C4-2B (cell line): ENCODE data around the gene SFMBT2.
"Not testable (repeated sequence)": the region's sequence is repeated elsewhere in the genome, so short reads cannot be mapped to it uniquely, and the experiment has no call there.

Experiments used
- H3K27ac ChIP-seq: fragments of 450-650 bp; 2 replicates; pipeline ENCODE4 v1.5.1; 2017
- CTCF ChIP-seq: fragments of 450-650 bp; conservative IDR thresholded peaks from 2 replicates; pipeline ENCODE4 v1.5.1; 2017; ENCODE audit warnings: mild to moderate bottlenecking
- ZFX ChIP-seq: fragments of 450-650 bp; IDR thresholded peaks from 2 replicates; pipeline ENCODE4 v1.6.1; 2017

The SFMBT2 gene

GRCh38 chr10:7314170-7314569, 96.7 kb downstream of the SFMBT2 start:
- TF ChIP-seq CTCF (no peak), ZFX (no peak)
- no peak overlapping the region for H3K27ac ChIP-seq

GRCh38 chr10:7312488-7312857, 98.4 kb downstream of the SFMBT2 start:
- TF ChIP-seq CTCF (no peak), ZFX (no peak)
- no peak overlapping the region for H3K27ac ChIP-seq

GRCh38 chr10:7311850-7312487, 98.9 kb downstream of the SFMBT2 start:
- H3K27ac ChIP-seq = not testable (repeated sequence)

GRCh38 chr10:7311218-7311849, 99.5 kb downstream of the SFMBT2 start:
- H3K27ac ChIP-seq = no peak overlapping the region
- TF ChIP-seq CTCF (no peak), ZFX (no peak)

- TF ChIP-seq ZFX (no peak), CTCF (no peak)
- no peak overlapping the region for H3K27ac ChIP-seq
Measured at GRCh38 chr10:7310076-7310475, 100.8 kb downstream of the SFMBT2 start.

- no peak for TF ChIP-seq ZFX
- TF ChIP-seq CTCF = no peak
- no peak overlapping the region for H3K27ac ChIP-seq
Measured at GRCh38 chr10:7308826-7309225, 102.0 kb downstream of the SFMBT2 start.

- TF ChIP-seq CTCF (no peak), ZFX (no peak)
- H3K27ac ChIP-seq = no peak overlapping the region
Measured at GRCh38 chr10:7306616-7307015, 104.2 kb downstream of the SFMBT2 start.

GRCh38 chr10:7306147-7306546, 104.7 kb downstream of the SFMBT2 start:
- no peak overlapping the region for H3K27ac ChIP-seq
- TF ChIP-seq CTCF (no peak), ZFX (no peak)
